Measurements from ENCODE around the gene WWC1.

- TF ChIP-seq CTCF (IDR thresholded peaks at IDR 0.05 in 2 of 3, conservative IDR thresholded peaks at IDR 0.05 in 1 of 3; ENCODE audit: control insufficient read depth in 2 of 3, extremely low read depth in 1 of 3, insufficient read depth in 1 of 3, low read depth in 3 of 3, low read length in 3 of 3) (no peak), EGR1 (IDR thresholded peaks at IDR 0.05; ENCODE audit: borderline replicate concordance in 1 of 2, low read depth in 2 of 2, low read length in 2 of 2) (no peak), GABPA (IDR thresholded peaks at IDR 0.05; ENCODE audit: low read depth) (no peak), TCF7 (IDR thresholded peaks at IDR 0.05; ENCODE audit: borderline replicate concordance) (no peak), MEF2A (IDR thresholded peaks at IDR 0.05; ENCODE audit: insufficient read depth, low read depth, low read length) (no peak), ZNF217 (IDR thresholded peaks at IDR 0.05) (no peak), JUNB (IDR thresholded peaks at IDR 0.05) (no peak), ATF2 (IDR thresholded peaks at IDR 0.05; ENCODE audit: low read length) (no peak), SIN3A (IDR thresholded peaks at IDR 0.05; ENCODE audit: low read depth, low read length) (no peak), BCL3 (IDR thresholded peaks at IDR 0.05; ENCODE audit: borderline replicate concordance, insufficient read depth, low read depth, low read length, poor library complexity, severe bottlenecking) (no peak), EZH2 (IDR thresholded peaks at IDR 0.05; ENCODE audit: borderline replicate concordance, control insufficient read depth, low read depth, low read length) (no peak), POLR2AphosphoS5 (IDR thresholded peaks at IDR 0.05; ENCODE audit: low read length) (no peak), RAD21 (IDR thresholded peaks at IDR 0.05; ENCODE audit: insufficient read depth, low read depth, low read length) (no peak)
Observed at GRCh38 chr5:168302785-168303184, 11.3 kb downstream of the WWC1 start.
